H1 (cell line): ENCODE data around the gene GJD2. TPM values are rescaled to one million over a fixed set of nuclear protein-coding genes. Genes with fewer than 3 reads are reported as not detected.

Source experiments
- ASH2L ChIP-seq: fragments of 200-600, 300-600 bp; sonication (generic); IDR thresholded peaks from one replicate; pipeline ENCODE4 v1.7.1; 2017; ENCODE audit warnings: low read length
- ATF2 ChIP-seq: IDR thresholded peaks from 2 replicates; pipeline ENCODE4 v1.6.1; 2012; ENCODE audit warnings: low read length, inconsistent platforms
- CHD2 ChIP-seq: IDR thresholded peaks from 2 replicates; pipeline ENCODE4 v1.6.1; 2012; ENCODE audit warnings: low read length, improper control_type of control experiment
- CREB1 ChIP-seq: IDR thresholded peaks from 2 replicates; pipeline ENCODE4 v1.6.1; 2012; ENCODE audit warnings: inconsistent platforms
- JUN ChIP-seq: IDR thresholded peaks from 2 replicates; pipeline ENCODE4 v1.6.1; 2011; ENCODE audit warnings: low read depth, mild to moderate bottlenecking, improper control_type of control experiment, low read length
- PHF8 ChIP-seq: fragments of 200-600 bp; sonication (generic); conservative IDR thresholded peaks from 2 replicates; pipeline ENCODE4 v1.7.1; 2012; ENCODE audit warnings: low read depth, mild to moderate bottlenecking, inconsistent platforms, low read length, moderate library complexity
- RAD21 ChIP-seq, 2 experiments: IDR thresholded peaks in 1 of 2; conservative IDR thresholded peaks in 1 of 2; 2 replicates each; pipeline ENCODE4 v1.6.1; 2011; ENCODE audit warnings: low read depth in 2 of 2, low read length in 2 of 2, improper control_type of control experiment in 1 of 2, inconsistent platforms in 1 of 2, mild to moderate bottlenecking in 1 of 2, moderate library complexity in 1 of 2
- RXRA ChIP-seq: IDR thresholded peaks from 2 replicates; pipeline ENCODE4 v1.6.1; 2011; ENCODE audit warnings: low read depth, mild to moderate bottlenecking, low read length, moderate library complexity; ENCODE audit not compliant: insufficient read depth
- SP2 ChIP-seq: IDR thresholded peaks from 2 replicates; pipeline ENCODE4 v1.6.1; 2012; ENCODE audit warnings: mild to moderate bottlenecking, low read length, inconsistent platforms
- polyA plus RNA-seq, 7 experiments: library from polyadenylated mRNA; depleted of rRNA in 3 of 7; stranded (reverse) in 5 of 7; unstranded in 2 of 7; fragments of >200 nt in 5 of 7; fragments of 200-250 nt in 2 of 7; gene quantifications; 1 replicate in 5 of 7; 2 replicates in 1 of 7; 4 replicates in 1 of 7; pipeline versions ENCODE4 v1.2.1 to v1.2.3, GENCODE V29; 2011 to 2013; ENCODE audit warnings: missing spikeins in 2 of 7, mixed read lengths in 2 of 7
- total RNA-seq: library from RNA; stranded (reverse); fragmentation: NEBNext Ultra II Directional; extraction: Animal tissue kit (Norgen Biotek cat#: 25700); gene quantifications from 2 replicates; pipeline ENCODE4 v1.2.1, GENCODE V29; 2021
- TF ChIP-seq, protein P1 (sequence below): fragments of 300-600 bp; sonication (generic); IDR thresholded peaks from 2 replicates; pipeline ENCODE4 v1.7.1; 2012; ENCODE audit warnings: low read length, moderate library complexity, mild to moderate bottlenecking, inconsistent platforms; ENCODE audit not compliant: insufficient replicate concordance

Gene GJD2
- total and polyA plus RNA-seq, 2 of the 8 experiments (the other 6 are each of a cell fraction or from before 2014, with no cell fraction given) = 0.39 to 0.54 TPM

GRCh38 chr15:34772312-34772711, 17.5 kb upstream of the GJD2 start (continued):
- TF ChIP-seq, protein P1, sequence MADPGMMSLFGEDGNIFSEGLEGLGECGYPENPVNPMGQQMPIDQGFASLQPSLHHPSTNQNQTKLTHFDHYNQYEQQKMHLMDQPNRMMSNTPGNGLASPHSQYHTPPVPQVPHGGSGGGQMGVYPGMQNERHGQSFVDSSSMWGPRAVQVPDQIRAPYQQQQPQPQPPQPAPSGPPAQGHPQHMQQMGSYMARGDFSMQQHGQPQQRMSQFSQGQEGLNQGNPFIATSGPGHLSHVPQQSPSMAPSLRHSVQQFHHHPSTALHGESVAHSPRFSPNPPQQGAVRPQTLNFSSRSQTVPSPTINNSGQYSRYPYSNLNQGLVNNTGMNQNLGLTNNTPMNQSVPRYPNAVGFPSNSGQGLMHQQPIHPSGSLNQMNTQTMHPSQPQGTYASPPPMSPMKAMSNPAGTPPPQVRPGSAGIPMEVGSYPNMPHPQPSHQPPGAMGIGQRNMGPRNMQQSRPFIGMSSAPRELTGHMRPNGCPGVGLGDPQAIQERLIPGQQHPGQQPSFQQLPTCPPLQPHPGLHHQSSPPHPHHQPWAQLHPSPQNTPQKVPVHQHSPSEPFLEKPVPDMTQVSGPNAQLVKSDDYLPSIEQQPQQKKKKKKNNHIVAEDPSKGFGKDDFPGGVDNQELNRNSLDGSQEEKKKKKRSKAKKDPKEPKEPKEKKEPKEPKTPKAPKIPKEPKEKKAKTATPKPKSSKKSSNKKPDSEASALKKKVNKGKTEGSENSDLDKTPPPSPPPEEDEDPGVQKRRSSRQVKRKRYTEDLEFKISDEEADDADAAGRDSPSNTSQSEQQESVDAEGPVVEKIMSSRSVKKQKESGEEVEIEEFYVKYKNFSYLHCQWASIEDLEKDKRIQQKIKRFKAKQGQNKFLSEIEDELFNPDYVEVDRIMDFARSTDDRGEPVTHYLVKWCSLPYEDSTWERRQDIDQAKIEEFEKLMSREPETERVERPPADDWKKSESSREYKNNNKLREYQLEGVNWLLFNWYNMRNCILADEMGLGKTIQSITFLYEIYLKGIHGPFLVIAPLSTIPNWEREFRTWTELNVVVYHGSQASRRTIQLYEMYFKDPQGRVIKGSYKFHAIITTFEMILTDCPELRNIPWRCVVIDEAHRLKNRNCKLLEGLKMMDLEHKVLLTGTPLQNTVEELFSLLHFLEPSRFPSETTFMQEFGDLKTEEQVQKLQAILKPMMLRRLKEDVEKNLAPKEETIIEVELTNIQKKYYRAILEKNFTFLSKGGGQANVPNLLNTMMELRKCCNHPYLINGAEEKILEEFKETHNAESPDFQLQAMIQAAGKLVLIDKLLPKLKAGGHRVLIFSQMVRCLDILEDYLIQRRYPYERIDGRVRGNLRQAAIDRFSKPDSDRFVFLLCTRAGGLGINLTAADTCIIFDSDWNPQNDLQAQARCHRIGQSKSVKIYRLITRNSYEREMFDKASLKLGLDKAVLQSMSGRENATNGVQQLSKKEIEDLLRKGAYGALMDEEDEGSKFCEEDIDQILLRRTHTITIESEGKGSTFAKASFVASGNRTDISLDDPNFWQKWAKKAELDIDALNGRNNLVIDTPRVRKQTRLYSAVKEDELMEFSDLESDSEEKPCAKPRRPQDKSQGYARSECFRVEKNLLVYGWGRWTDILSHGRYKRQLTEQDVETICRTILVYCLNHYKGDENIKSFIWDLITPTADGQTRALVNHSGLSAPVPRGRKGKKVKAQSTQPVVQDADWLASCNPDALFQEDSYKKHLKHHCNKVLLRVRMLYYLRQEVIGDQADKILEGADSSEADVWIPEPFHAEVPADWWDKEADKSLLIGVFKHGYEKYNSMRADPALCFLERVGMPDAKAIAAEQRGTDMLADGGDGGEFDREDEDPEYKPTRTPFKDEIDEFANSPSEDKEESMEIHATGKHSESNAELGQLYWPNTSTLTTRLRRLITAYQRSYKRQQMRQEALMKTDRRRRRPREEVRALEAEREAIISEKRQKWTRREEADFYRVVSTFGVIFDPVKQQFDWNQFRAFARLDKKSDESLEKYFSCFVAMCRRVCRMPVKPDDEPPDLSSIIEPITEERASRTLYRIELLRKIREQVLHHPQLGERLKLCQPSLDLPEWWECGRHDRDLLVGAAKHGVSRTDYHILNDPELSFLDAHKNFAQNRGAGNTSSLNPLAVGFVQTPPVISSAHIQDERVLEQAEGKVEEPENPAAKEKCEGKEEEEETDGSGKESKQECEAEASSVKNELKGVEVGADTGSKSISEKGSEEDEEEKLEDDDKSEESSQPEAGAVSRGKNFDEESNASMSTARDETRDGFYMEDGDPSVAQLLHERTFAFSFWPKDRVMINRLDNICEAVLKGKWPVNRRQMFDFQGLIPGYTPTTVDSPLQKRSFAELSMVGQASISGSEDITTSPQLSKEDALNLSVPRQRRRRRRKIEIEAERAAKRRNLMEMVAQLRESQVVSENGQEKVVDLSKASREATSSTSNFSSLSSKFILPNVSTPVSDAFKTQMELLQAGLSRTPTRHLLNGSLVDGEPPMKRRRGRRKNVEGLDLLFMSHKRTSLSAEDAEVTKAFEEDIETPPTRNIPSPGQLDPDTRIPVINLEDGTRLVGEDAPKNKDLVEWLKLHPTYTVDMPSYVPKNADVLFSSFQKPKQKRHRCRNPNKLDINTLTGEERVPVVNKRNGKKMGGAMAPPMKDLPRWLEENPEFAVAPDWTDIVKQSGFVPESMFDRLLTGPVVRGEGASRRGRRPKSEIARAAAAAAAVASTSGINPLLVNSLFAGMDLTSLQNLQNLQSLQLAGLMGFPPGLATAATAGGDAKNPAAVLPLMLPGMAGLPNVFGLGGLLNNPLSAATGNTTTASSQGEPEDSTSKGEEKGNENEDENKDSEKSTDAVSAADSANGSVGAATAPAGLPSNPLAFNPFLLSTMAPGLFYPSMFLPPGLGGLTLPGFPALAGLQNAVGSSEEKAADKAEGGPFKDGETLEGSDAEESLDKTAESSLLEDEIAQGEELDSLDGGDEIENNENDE = no peak
- TF ChIP-seq SP2 (no peak), CHD2 (no peak), ASH2L (no peak), RAD21 (IDR thresholded peaks at IDR 0.05 in 1 of 2, conservative IDR thresholded peaks at IDR 0.05 in 1 of 2; ENCODE audit: low read depth in 2 of 2, low read length in 2 of 2) (no peak), PHF8 (no peak), CREB1 (no peak), RXRA (no peak), ATF2 (no peak), JUN (no peak)
